IPS-NIHi7 (cell line): ENCODE measurements around the gene CCDC61.

Experiments
- DNase-seq: peaks from one replicate; pipeline ENCODE4 v3.0.0; 2012; ENCODE audit warnings: mixed read lengths; ENCODE audit errors: extremely low spot score

Gene CCDC61

GRCh38 chr19:45994998-45995714, at the start of gene CCDC61:
CCDC61 (plus strand) TSS chr19:45995467; CDS start chr19:46003019, 7,552 bp downstream.
- peak; percentile 98 for DNase-seq

GRCh38 chr19:45947926-45948325, 47.3 kb upstream of the CCDC61 start:
- DNase-seq = no peak

- no peak for DNase-seq
These were observed 43.0 kb upstream of the CCDC61 start for GRCh38 chr19:45952341-45952685.

GRCh38 chr19:45952686-45953505, 42.4 kb upstream of the CCDC61 start:
- peak; percentile 95 for DNase-seq

GRCh38 chr19:45953676-45954075, 41.6 kb upstream of the CCDC61 start:
- DNase-seq = no peak

GRCh38 chr19:45954156-45954555, 41.1 kb upstream of the CCDC61 start:
- no peak for DNase-seq

- DNase-seq = no peak
These were observed 39.2 kb upstream of the CCDC61 start for GRCh38 chr19:45955905-45956608.

GRCh38 chr19:45958320-45958719, 36.9 kb upstream of the CCDC61 start:
- no peak for DNase-seq

GRCh38 chr19:45958769-45959516, 36.3 kb upstream of the CCDC61 start:
- DNase-seq = no peak

GRCh38 chr19:45959517-45960025, 35.7 kb upstream of the CCDC61 start:
- DNase-seq = no peak

- peak; percentile 78 for DNase-seq
These were observed 34.6 kb upstream of the CCDC61 start for GRCh38 chr19:45960595-45961235.

GRCh38 chr19:45962021-45962420, 33.2 kb upstream of the CCDC61 start:
- DNase-seq = no peak

GRCh38 chr19:45967246-45967645, 28.0 kb upstream of the CCDC61 start:
- DNase-seq = no peak

GRCh38 chr19:45968626-45969025, 26.6 kb upstream of the CCDC61 start:
- no peak for DNase-seq

GRCh38 chr19:45969676-45970075, 25.6 kb upstream of the CCDC61 start:
- no peak for DNase-seq

- no peak for DNase-seq
These were observed 23.9 kb upstream of the CCDC61 start for GRCh38 chr19:45971260-45971902.

GRCh38 chr19:45972081-45972946, 23.0 kb upstream of the CCDC61 start:
- no peak for DNase-seq

- no peak for DNase-seq
These were observed 22.2 kb upstream of the CCDC61 start for GRCh38 chr19:45972947-45973540.
